ENCODE measurements around the gene UBE2D1.

The UBE2D1 gene

DNA sequence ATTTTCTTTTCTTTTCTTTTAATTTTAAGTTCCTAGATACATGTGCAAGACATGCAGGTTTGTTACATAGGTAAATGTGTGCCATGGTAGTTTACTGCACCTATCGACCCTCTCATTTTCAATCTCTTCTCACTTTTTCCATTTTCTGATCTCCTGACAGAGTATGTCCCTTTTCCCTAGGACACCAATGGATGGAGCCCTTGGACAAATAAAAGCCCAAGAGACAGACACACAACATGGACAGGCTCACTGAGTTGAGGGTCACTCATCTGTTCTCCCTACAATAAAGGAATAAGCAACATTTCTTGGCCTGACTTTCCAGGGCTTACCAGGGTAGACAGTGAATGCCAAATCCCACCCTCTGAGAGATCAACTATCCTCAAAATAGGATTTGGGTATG is 15.2 kb upstream of the UBE2D1 start:
- H3K4ac ChIP-seq (ENCODE audit: low read length) = no peak overlapping the region
- no peaks in the 10 kb centered on the region for H3K4me1 ChIP-seq (ENCODE audit: control insufficient read depth in 2 of 2, insufficient read depth in 1 of 2, low read depth in 1 of 2, low read length in 2 of 2)
- H4K91ac ChIP-seq (ENCODE audit: low read depth, low read length, poor library complexity) = no peak overlapping the region
- H3K36me3 ChIP-seq (replicated peaks in 1 of 2; ENCODE audit: control insufficient read depth in 2 of 2, insufficient read depth in 2 of 2, low read length in 2 of 2) = no peaks in the 10 kb centered on the region
- no peak overlapping the region for H3K18ac ChIP-seq (ENCODE audit: low read length)
- H3K4me2 ChIP-seq (ENCODE audit: insufficient read depth, low read length, poor library complexity, severe bottlenecking) = no peak overlapping the region
- H3K79me1 ChIP-seq (ENCODE audit: low read depth, low read length) = no peaks in the 10 kb centered on the region
- no peak overlapping the region for H2AFZ ChIP-seq (ENCODE audit: low read length)
- no peak overlapping the region for H3K14ac ChIP-seq (ENCODE audit: low read length)
- no peak overlapping the region for H4K8ac ChIP-seq (ENCODE audit: low read depth, low read length)
- H3K4me3 ChIP-seq (ENCODE audit: low read length in 2 of 2) = no peak overlapping the region
- no peak overlapping the region for H2AK5ac ChIP-seq (ENCODE audit: low read depth, low read length)
- H2BK15ac ChIP-seq (ENCODE audit: low read length) = no peak overlapping the region
- H3K27me3 ChIP-seq (ENCODE audit: control insufficient read depth in 3 of 3, insufficient read depth in 3 of 3, low read depth in 1 of 3, low read length in 3 of 3) = peaks cover 0 to 4% (median 0%) of the 10 kb centered on the region in 3 experiments
- H2BK12ac ChIP-seq (ENCODE audit: low read length) = no peak overlapping the region
- no peak for DNase-seq (ENCODE audit: low spot score)
- no peak overlapping the region for H3K27ac ChIP-seq (replicated peaks; ENCODE audit: low read length)
- no peak overlapping the region for H3K9ac ChIP-seq (ENCODE audit: low read depth, low read length, poor library complexity)
- no peak overlapping the region for H2BK5ac ChIP-seq (ENCODE audit: low read length)
- no peak overlapping the region for H3K23ac ChIP-seq (ENCODE audit: low read depth, low read length, poor library complexity)
- no peaks in the 10 kb centered on the region for H3K9me3 ChIP-seq (replicated peaks in 1 of 2; ENCODE audit: control insufficient read depth in 2 of 2, insufficient read depth in 1 of 2, low read depth in 1 of 2, low read length in 2 of 2)
- H2BK120ac ChIP-seq (ENCODE audit: low read depth, low read length) = no peak overlapping the region
- no CpG with 5 or more reads among the region's 1 CpG for WGBS, 2 donors (ENCODE audit: extremely low coverage in 2 of 2, insufficient read length in 2 of 2, insufficient replicate concordance in 1 of 2)

DNA sequence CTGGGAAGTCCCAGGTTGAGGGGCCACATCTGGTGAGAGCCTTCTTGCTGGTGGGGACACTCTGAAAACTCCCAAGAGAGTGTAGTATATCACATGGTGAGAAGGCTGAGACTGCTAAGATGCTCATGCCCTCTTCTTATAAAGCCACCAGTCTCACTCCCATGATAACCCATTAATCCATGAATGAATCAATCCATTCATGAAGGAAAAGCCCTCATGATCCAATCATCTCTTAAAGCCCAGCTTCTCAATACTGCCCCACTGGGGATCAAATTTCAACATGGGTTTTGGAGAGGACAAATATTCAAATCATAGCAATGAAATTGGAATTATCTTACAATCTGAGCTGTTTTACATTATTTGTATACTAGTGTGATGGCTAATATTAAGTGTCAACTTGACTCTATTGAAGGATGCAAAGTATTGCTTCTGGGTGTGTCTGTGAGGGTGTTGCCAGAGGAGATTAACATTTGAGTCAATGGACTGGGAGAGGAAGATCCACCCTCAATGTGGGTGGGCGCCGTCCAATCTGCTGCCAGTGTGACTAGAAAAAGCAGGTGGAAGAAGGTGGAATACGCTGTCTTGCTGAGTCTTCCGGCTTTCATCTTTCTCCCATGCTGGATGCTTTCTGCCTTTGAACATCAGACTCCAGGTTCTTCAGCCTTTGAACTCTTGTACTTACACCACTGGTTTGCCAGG is 14.3 kb upstream of the UBE2D1 start:
- DNase-seq (ENCODE audit: low spot score) = no peak
- no peak overlapping the region for H3K4me3 ChIP-seq (ENCODE audit: low read length in 2 of 2)
- no peak overlapping the region for H3K9ac ChIP-seq (ENCODE audit: low read depth, low read length, poor library complexity)
- H3K27ac ChIP-seq (replicated peaks; ENCODE audit: low read length) = no peak overlapping the region
- no peak overlapping the region for H2BK5ac ChIP-seq (ENCODE audit: low read length)
- no peak overlapping the region for H4K8ac ChIP-seq (ENCODE audit: low read depth, low read length)
- peaks cover 0 to 4% (median 0%) of the 10 kb centered on the region in 3 experiments for H3K27me3 ChIP-seq (ENCODE audit: control insufficient read depth in 3 of 3, insufficient read depth in 3 of 3, low read depth in 1 of 3, low read length in 3 of 3)
- H2BK15ac ChIP-seq (ENCODE audit: low read length) = no peak overlapping the region
- H2BK120ac ChIP-seq (ENCODE audit: low read depth, low read length) = no peak overlapping the region
- H3K14ac ChIP-seq (ENCODE audit: low read length) = no peak overlapping the region
- H3K18ac ChIP-seq (ENCODE audit: low read length) = no peak overlapping the region
- WGBS, 2 donors (ENCODE audit: extremely low coverage in 2 of 2, insufficient read length in 2 of 2, insufficient replicate concordance in 1 of 2) = no CpG with 5 or more reads among the region's 4 CpGs
- no peaks in the 10 kb centered on the region for H3K79me1 ChIP-seq (ENCODE audit: low read depth, low read length)
- no peak overlapping the region for H3K23ac ChIP-seq (ENCODE audit: low read depth, low read length, poor library complexity)
- H4K91ac ChIP-seq (ENCODE audit: low read depth, low read length, poor library complexity) = no peak overlapping the region
- no peaks in the 10 kb centered on the region for H3K36me3 ChIP-seq (replicated peaks in 1 of 2; ENCODE audit: control insufficient read depth in 2 of 2, insufficient read depth in 2 of 2, low read length in 2 of 2)
- H3K4me1 ChIP-seq (ENCODE audit: control insufficient read depth in 2 of 2, insufficient read depth in 1 of 2, low read depth in 1 of 2, low read length in 2 of 2) = no peaks in the 10 kb centered on the region
- no peak overlapping the region for H3K4me2 ChIP-seq (ENCODE audit: insufficient read depth, low read length, poor library complexity, severe bottlenecking)
- no peaks in the 10 kb centered on the region for H3K9me3 ChIP-seq (replicated peaks in 1 of 2; ENCODE audit: control insufficient read depth in 2 of 2, insufficient read depth in 1 of 2, low read depth in 1 of 2, low read length in 2 of 2)
- H2BK12ac ChIP-seq (ENCODE audit: low read length) = no peak overlapping the region
- no peak overlapping the region for H2AK5ac ChIP-seq (ENCODE audit: low read depth, low read length)
- H2AFZ ChIP-seq (ENCODE audit: low read length) = no peak overlapping the region
- H3K4ac ChIP-seq (ENCODE audit: low read length) = no peak overlapping the region

GRCh38 chr10:58322072-58322834 is 12.6 kb upstream of the UBE2D1 start:
- WGBS, 2 donors (ENCODE audit: extremely low coverage in 2 of 2, insufficient read length in 2 of 2, insufficient replicate concordance in 1 of 2) = no CpG with 5 or more reads among the region's 3 CpGs

DNA sequence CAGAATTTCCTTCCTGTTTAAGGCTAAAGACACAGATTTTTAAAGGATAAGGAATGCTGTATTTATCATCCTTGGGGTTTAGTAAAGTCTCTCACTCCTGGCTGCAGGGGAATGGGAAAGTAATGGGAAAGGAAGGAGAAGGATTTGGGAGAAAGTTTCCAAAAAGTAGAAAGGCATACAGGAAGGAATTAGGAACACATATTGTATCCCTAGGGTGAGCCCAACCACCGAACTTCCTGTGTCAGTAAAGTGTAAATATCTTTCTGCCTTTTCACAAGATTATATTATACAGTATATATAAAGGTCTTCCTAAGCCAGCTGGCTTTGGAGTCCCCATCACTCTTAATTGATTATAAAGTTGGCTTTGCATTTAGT is 12.0 kb upstream of the UBE2D1 start:
- no peak overlapping the region for H3K27ac ChIP-seq (replicated peaks; ENCODE audit: low read length)
- no peaks in the 10 kb centered on the region for H3K4me1 ChIP-seq (ENCODE audit: control insufficient read depth in 2 of 2, insufficient read depth in 1 of 2, low read depth in 1 of 2, low read length in 2 of 2)
- no peak overlapping the region for H4K91ac ChIP-seq (ENCODE audit: low read depth, low read length, poor library complexity)
- no peak overlapping the region for H2BK12ac ChIP-seq (ENCODE audit: low read length)
- H3K27me3 ChIP-seq (ENCODE audit: control insufficient read depth in 3 of 3, insufficient read depth in 3 of 3, low read depth in 1 of 3, low read length in 3 of 3) = peaks cover 0 to 4% (median 0%) of the 10 kb centered on the region in 3 experiments
- no peak overlapping the region for H2AK5ac ChIP-seq (ENCODE audit: low read depth, low read length)
- H3K23ac ChIP-seq (ENCODE audit: low read depth, low read length, poor library complexity) = no peak overlapping the region
- H2BK15ac ChIP-seq (ENCODE audit: low read length) = no peak overlapping the region
- no peaks in the 10 kb centered on the region for H3K79me1 ChIP-seq (ENCODE audit: low read depth, low read length)
- H3K4me3 ChIP-seq (ENCODE audit: low read length in 2 of 2) = no peak overlapping the region
- no peak overlapping the region for H3K4me2 ChIP-seq (ENCODE audit: insufficient read depth, low read length, poor library complexity, severe bottlenecking)
- no peak overlapping the region for H2BK5ac ChIP-seq (ENCODE audit: low read length)
- H3K4ac ChIP-seq (ENCODE audit: low read length) = no peak overlapping the region
- no peak overlapping the region for H2BK120ac ChIP-seq (ENCODE audit: low read depth, low read length)
- no peak overlapping the region for H3K18ac ChIP-seq (ENCODE audit: low read length)
- DNase-seq (ENCODE audit: low spot score) = no peak
- no peak overlapping the region for H3K14ac ChIP-seq (ENCODE audit: low read length)
- no peaks in the 10 kb centered on the region for H3K36me3 ChIP-seq (replicated peaks in 1 of 2; ENCODE audit: control insufficient read depth in 2 of 2, insufficient read depth in 2 of 2, low read length in 2 of 2)
- no peak overlapping the region for H2AFZ ChIP-seq (ENCODE audit: low read length)
- H4K8ac ChIP-seq (ENCODE audit: low read depth, low read length) = no peak overlapping the region
- H3K9me3 ChIP-seq (replicated peaks in 1 of 2; ENCODE audit: control insufficient read depth in 2 of 2, insufficient read depth in 1 of 2, low read depth in 1 of 2, low read length in 2 of 2) = no peaks in the 10 kb centered on the region
- whole genome bisulfite sequencing, 2 donors (ENCODE audit: extremely low coverage in 2 of 2, insufficient read length in 2 of 2, insufficient replicate concordance in 1 of 2) = no CpG with 5 or more reads among the region's 1 CpG
- H3K9ac ChIP-seq (ENCODE audit: low read depth, low read length, poor library complexity) = no peak overlapping the region

More at GRCh38 chr10:58322072-58322834, 12.6 kb upstream of the UBE2D1 start:
- H2AK5ac ChIP-seq (ENCODE audit: low read depth, low read length) = no peak overlapping the region
- H3K14ac ChIP-seq (ENCODE audit: low read length) = no peak overlapping the region
- no peak for DNase-seq (ENCODE audit: low spot score)
- H2BK120ac ChIP-seq (ENCODE audit: low read depth, low read length) = no peak overlapping the region
- no peak overlapping the region for H3K27ac ChIP-seq (replicated peaks; ENCODE audit: low read length)
- H2BK5ac ChIP-seq (ENCODE audit: low read length) = no peak overlapping the region
- no peak overlapping the region for H2BK12ac ChIP-seq (ENCODE audit: low read length)
- H3K4me1 ChIP-seq (ENCODE audit: control insufficient read depth in 2 of 2, insufficient read depth in 1 of 2, low read depth in 1 of 2, low read length in 2 of 2) = no peaks in the 10 kb centered on the region
- H2BK15ac ChIP-seq (ENCODE audit: low read length) = no peak overlapping the region
- H4K8ac ChIP-seq (ENCODE audit: low read depth, low read length) = no peak overlapping the region
- H3K9ac ChIP-seq (ENCODE audit: low read depth, low read length, poor library complexity) = no peak overlapping the region
- H3K4me2 ChIP-seq (ENCODE audit: insufficient read depth, low read length, poor library complexity, severe bottlenecking) = no peak overlapping the region
- H3K23ac ChIP-seq (ENCODE audit: low read depth, low read length, poor library complexity) = no peak overlapping the region
- no peaks in the 10 kb centered on the region for H3K36me3 ChIP-seq (replicated peaks in 1 of 2; ENCODE audit: control insufficient read depth in 2 of 2, insufficient read depth in 2 of 2, low read length in 2 of 2)
- no peak overlapping the region for H2AFZ ChIP-seq (ENCODE audit: low read length)
- H3K4me3 ChIP-seq (ENCODE audit: low read length in 2 of 2) = no peak overlapping the region
- H4K91ac ChIP-seq (ENCODE audit: low read depth, low read length, poor library complexity) = no peak overlapping the region
- H3K79me1 ChIP-seq (ENCODE audit: low read depth, low read length) = no peaks in the 10 kb centered on the region
- H3K18ac ChIP-seq (ENCODE audit: low read length) = no peak overlapping the region
- H3K27me3 ChIP-seq (ENCODE audit: control insufficient read depth in 3 of 3, insufficient read depth in 3 of 3, low read depth in 1 of 3, low read length in 3 of 3) = peaks cover 0 to 4% (median 0%) of the 10 kb centered on the region in 3 experiments
- no peak overlapping the region for H3K4ac ChIP-seq (ENCODE audit: low read length)
- H3K9me3 ChIP-seq (replicated peaks in 1 of 2; ENCODE audit: control insufficient read depth in 2 of 2, insufficient read depth in 1 of 2, low read depth in 1 of 2, low read length in 2 of 2) = no peaks in the 10 kb centered on the region

Data from neuronal stem cell (in vitro differentiated cells).